HFF-Myc (cell line): ENCODE results near the gene GJC3.
"Not testable (repeated sequence)": the region's sequence is repeated elsewhere in the genome, so short reads cannot be mapped to it uniquely, and the experiment has no call there.

ENCODE experiments used
- DNase-seq: peaks from one replicate; pipeline ENCODE4 v3.0.0-alpha.2; 2011; ENCODE audit warnings: low read depth; ENCODE audit errors: extremely low read depth
- H3K4me3 ChIP-seq: replicated peaks from 2 replicates; pipeline ENCODE4 v1.5.1; 2011; ENCODE audit warnings: low read depth, mild to moderate bottlenecking, control low read depth, low read length
- CTCF ChIP-seq: IDR thresholded peaks from 2 replicates; pipeline ENCODE4 v1.5.1; 2012; ENCODE audit warnings: mild to moderate bottlenecking, low read depth, low read length, control low read depth; ENCODE audit errors: missing control alignments

GJC3 gene

GRCh38 chr7:99969298-99969697 lies 39.9 kb upstream of the GJC3 start:
- no peak overlapping the region for H3K4me3 ChIP-seq
- TF ChIP-seq CTCF, result no peak

GRCh38 chr7:99958564-99959227 lies 29.3 kb upstream of the GJC3 start:
- DNase-seq, result no peak
- H3K4me3 ChIP-seq, result no peak overlapping the region
- TF ChIP-seq CTCF, result no peak

More at GRCh38 chr7:99969298-99969697, 39.9 kb upstream of the GJC3 start:
- DNase-seq, result no peak

- TF ChIP-seq CTCF, result no peak
- H3K4me3 ChIP-seq, result no peak overlapping the region
- no peak for DNase-seq
Measured at GRCh38 chr7:99955247-99955646, 25.8 kb upstream of the GJC3 start.

- not testable (repeated sequence) for H3K4me3 ChIP-seq
Measured at GRCh38 chr7:99954643-99955042, 25.2 kb upstream of the GJC3 start.

GRCh38 chr7:99953649-99954048 lies 24.2 kb upstream of the GJC3 start:
- no peak for TF ChIP-seq CTCF
- H3K4me3 ChIP-seq, result no peak overlapping the region
- DNase-seq, result no peak

More at GRCh38 chr7:99954643-99955042, 25.2 kb upstream of the GJC3 start:
- DNase-seq, result not testable (repeated sequence)

- DNase-seq, H3K4me3 ChIP-seq: not testable (repeated sequence)
Measured at GRCh38 chr7:99952649-99953048, 23.2 kb upstream of the GJC3 start.

- H3K4me3 ChIP-seq, DNase-seq: not testable (repeated sequence)
Measured at GRCh38 chr7:99950819-99951218, 21.4 kb upstream of the GJC3 start.

- H3K4me3 ChIP-seq, result no peak overlapping the region
- no peak for DNase-seq
- no peak for TF ChIP-seq CTCF
Measured at GRCh38 chr7:99949645-99950228, 20.3 kb upstream of the GJC3 start.
